Duodenal mucosa (tissue), 2 donors: ENCODE data around the gene PBX4.
"Not testable (repeated sequence)": the region's sequence is repeated elsewhere in the genome, so short reads cannot be mapped to it uniquely, and the experiment has no call there.

Experiments used
- H3K27ac ChIP-seq: one replicate; pipeline ENCODE4 v1.7.0; 2013; ENCODE audit warnings: low read depth, low read length
- H3K27me3 ChIP-seq, 2 donors: one replicate each; pipeline ENCODE4 v1.7.0; 2013; ENCODE audit warnings: low read length in 2 of 2, control low read depth in 1 of 2; ENCODE audit not compliant: insufficient read depth in 2 of 2, control insufficient read depth in 1 of 2
- H3K36me3 ChIP-seq, 2 donors: one replicate each; pipeline ENCODE4 v1.7.0; 2013; ENCODE audit warnings: low read length in 2 of 2, control low read depth in 1 of 2; ENCODE audit not compliant: insufficient read depth in 2 of 2, control insufficient read depth in 1 of 2
- H3K4me1 ChIP-seq, 2 donors: one replicate each; pipeline ENCODE4 v1.7.0; 2013; ENCODE audit warnings: low read length in 2 of 2, control low read depth in 1 of 2; ENCODE audit not compliant: insufficient read depth in 2 of 2, control insufficient read depth in 1 of 2
- H3K4me3 ChIP-seq, 2 donors: one replicate each; pipeline ENCODE4 v1.7.0; 2013; ENCODE audit warnings: low read length in 2 of 2, low read depth in 1 of 2
- H3K9ac ChIP-seq, 2 donors: one replicate each; pipeline ENCODE4 v1.7.0; 2013; ENCODE audit warnings: low read length in 2 of 2, low read depth in 1 of 2
- H3K9me3 ChIP-seq, 2 donors: one replicate each; pipeline ENCODE4 v1.7.0; 2013; ENCODE audit warnings: low read length in 2 of 2, control low read depth in 1 of 2; ENCODE audit not compliant: control insufficient read depth in 1 of 2

Gene PBX4

DNA sequence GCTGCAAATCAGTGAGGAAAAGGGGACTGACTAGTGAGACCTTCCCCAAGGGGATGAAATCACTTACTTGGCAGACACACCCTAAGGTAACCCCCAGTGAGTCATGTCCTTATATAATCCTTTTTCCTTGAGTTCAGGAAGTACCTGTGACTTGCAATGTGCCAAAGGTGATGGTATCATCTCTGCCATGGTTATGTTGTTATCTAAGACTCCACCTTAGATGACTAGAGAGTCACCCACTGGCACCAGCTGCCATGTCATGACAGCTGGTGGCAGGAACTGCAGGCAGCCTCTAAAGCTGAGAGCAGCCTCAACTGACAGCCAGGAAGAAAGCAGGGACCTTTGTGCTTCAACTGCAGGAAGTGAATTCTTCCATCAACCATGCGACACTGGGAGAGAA is 12.5 kb downstream of the PBX4 start:
- Histone ChIP-seq H3K27me3 (no peaks in the 10 kb centered on the region), H3K36me3 (no peaks in the 10 kb centered on the region), H3K4me3 (peak overlapping the region in 1 of 2 donors; percentile 19), H3K4me1 (peaks cover 5 to 20% of the 10 kb centered on the region in 2 donors), H3K9me3 (no peaks in the 10 kb centered on the region), H3K27ac (peak overlapping the region; percentile 7), H3K9ac (peak overlapping the region in 1 of 2 donors; percentile 20)

GRCh38 chr19:19602713-19603324 is 15.7 kb downstream of the PBX4 start:
- H3K27ac ChIP-seq = no peak overlapping the region
- no peak overlapping the region for H3K9ac ChIP-seq
- H3K4me1 ChIP-seq = peaks cover 5 to 20% of the 10 kb centered on the region in 2 donors
- H3K27me3 ChIP-seq = no peaks in the 10 kb centered on the region
- no peaks in the 10 kb centered on the region for H3K9me3 ChIP-seq
- no peak overlapping the region for H3K4me3 ChIP-seq
- H3K36me3 ChIP-seq = no peaks in the 10 kb centered on the region

GRCh38 chr19:19602136-19602712 is 16.3 kb downstream of the PBX4 start:
- Histone ChIP-seq H3K36me3 (no peaks in the 10 kb centered on the region), H3K27ac (no peak overlapping the region), H3K4me1 (peaks cover 5 to 20% of the 10 kb centered on the region in 2 donors), H3K9ac (no peak overlapping the region), H3K27me3 (no peaks in the 10 kb centered on the region), H3K9me3 (no peaks in the 10 kb centered on the region), H3K4me3 (no peak overlapping the region)

DNA sequence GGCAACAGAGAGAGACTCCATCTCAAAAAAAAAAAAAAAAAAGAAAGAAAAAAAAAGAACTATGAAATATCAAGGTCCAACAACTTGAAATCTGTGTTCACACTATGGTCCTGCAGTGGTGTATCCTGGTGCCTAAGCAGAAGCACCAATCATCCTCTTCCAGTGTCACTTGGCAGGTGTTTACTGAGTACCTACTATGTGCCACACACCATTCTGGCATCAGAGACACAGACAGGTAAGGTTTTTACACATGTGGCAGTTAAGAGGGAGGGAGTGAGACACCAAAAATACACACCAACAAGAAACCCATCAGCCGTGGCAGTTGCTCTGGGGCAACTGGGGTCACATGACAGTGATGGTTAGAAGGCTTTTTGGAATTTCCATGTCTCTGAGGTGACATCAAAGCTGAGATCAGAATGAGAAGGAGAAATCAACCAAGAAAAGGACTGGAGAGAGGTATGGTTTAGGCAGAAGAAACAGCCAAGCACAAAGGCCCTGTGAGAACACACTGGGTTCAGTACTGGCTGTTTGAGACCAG is 17.6 kb downstream of the PBX4 start:
- Histone ChIP-seq H3K27me3 (no peaks in the 10 kb centered on the region), H3K27ac (no peak overlapping the region), H3K4me1 (peaks cover 0 to 16% of the 10 kb centered on the region in 2 donors), H3K36me3 (no peaks in the 10 kb centered on the region), H3K9ac (no peak overlapping the region), H3K9me3 (no peaks in the 10 kb centered on the region), H3K4me3 (no peak overlapping the region)

- not testable (repeated sequence) for H3K4me3 ChIP-seq, H3K9ac ChIP-seq, H3K36me3 ChIP-seq, H3K27ac ChIP-seq, H3K9me3 ChIP-seq, H3K27me3 ChIP-seq
- H3K4me1 ChIP-seq = peaks cover 0 to 23% of the 10 kb centered on the region in 2 donors
These were observed 19.6 kb downstream of the PBX4 start for GRCh38 chr19:19598728-19599451.

DNA sequence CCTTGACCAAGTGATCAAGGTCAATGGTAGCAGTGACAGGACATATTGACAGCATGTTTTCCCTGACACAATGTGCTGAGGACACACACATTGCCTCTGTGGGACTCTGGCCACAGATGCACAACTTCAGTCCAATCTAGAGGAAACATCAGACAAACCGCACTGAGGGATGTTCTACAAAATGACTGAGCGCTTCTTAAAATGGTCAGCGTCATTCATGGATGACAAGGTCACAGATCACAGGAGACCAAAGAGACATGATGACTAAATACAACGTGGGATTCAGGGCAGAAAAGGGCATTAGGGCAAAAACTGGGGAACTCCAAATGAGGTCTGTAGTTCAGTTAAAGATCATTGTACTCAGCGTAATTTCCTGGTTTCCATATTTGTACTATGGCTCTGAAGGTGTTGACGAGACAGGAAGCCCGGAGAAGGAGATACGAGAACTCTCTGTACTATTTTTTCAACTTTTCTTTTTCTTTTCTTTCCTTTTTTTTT is 20.6 kb downstream of the PBX4 start:
- Histone ChIP-seq H3K4me3 (no peak overlapping the region), H3K27ac (no peak overlapping the region), H3K9me3 (no peaks in the 10 kb centered on the region), H3K36me3 (no peaks in the 10 kb centered on the region), H3K27me3 (no peaks in the 10 kb centered on the region), H3K9ac (no peak overlapping the region), H3K4me1 (peaks cover 0 to 22% of the 10 kb centered on the region in 2 donors)

- Histone ChIP-seq H3K4me1 (peaks cover 12 to 17% of the 10 kb centered on the region in 2 donors), H3K27me3 (no peaks in the 10 kb centered on the region), H3K36me3 (no peaks in the 10 kb centered on the region), H3K9me3 (no peaks in the 10 kb centered on the region), H3K9ac (peak overlapping the region in 1 of 2 donors; percentile 18), H3K4me3 (no peak overlapping the region), H3K27ac (no peak overlapping the region)
These were observed 23.3 kb downstream of the PBX4 start for GRCh38 chr19:19595171-19595701.

- Histone ChIP-seq H3K27me3 (no peaks in the 10 kb centered on the region), H3K36me3 (no peaks in the 10 kb centered on the region), H3K9me3 (no peaks in the 10 kb centered on the region), H3K27ac (no peak overlapping the region), H3K4me3 (no peak overlapping the region), H3K4me1 (peaks cover 12 to 17% of the 10 kb centered on the region in 2 donors), H3K9ac (no peak overlapping the region)
These were observed 24.1 kb downstream of the PBX4 start for GRCh38 chr19:19594381-19594780.

- no peak overlapping the region for H3K4me3 ChIP-seq
- H3K36me3 ChIP-seq = no peaks in the 10 kb centered on the region
- no peaks in the 10 kb centered on the region for H3K9me3 ChIP-seq
- H3K9ac ChIP-seq = no peak overlapping the region
- peaks cover 12 to 17% of the 10 kb centered on the region in 2 donors for H3K4me1 ChIP-seq
- no peak overlapping the region for H3K27ac ChIP-seq
- H3K27me3 ChIP-seq = no peaks in the 10 kb centered on the region
These were observed 25.8 kb downstream of the PBX4 start for GRCh38 chr19:19592690-19593089.
